HepG2 (cell line): Measurements from ENCODE around the gene ZNF669. TPM values are rescaled to one million over a fixed set of nuclear protein-coding genes. Genes with fewer than 3 reads are reported as not detected.

ENCODE experiments used
- ATAC-seq: fragments of 200-7000 bp; cut with Tn5 transposase; 3 replicates; pipeline ENCODE4 v1.9.1; 2020; ENCODE audit warnings: mild to moderate bottlenecking, moderate library complexity
- BruUV-seq: library from RNA; stranded (reverse); fragments of 400-500 nt; replicated peaks from 2 replicates; lab custom pipeline; 2021; lab: Mats Ljungman, UMichigan
- CTCF ChIA-PET: fragments of 300-600 bp; formaldehyde crosslinking; extraction: SDS; loops from one replicate; lab custom pipeline; 2021; ENCODE audit warnings: low total read pairs, inconsistent platforms, low intra/inter-chr PET ratio; lab: Yijun Ruan, JAX
- POLR2A ChIA-PET: fragments of 350-600 bp; sonication (Branson Sonifier 250); formaldehyde crosslinking; loops from one replicate; lab custom pipeline; 2020; ENCODE audit warnings: antibody characterized with exemption, inconsistent platforms; lab: Yijun Ruan, JAX
- DNase-seq: peaks from one replicate; pipeline ENCODE4 v3.0.0-alpha.2; 2015; ENCODE audit warnings: low spot score
- FAIRE-seq: peaks from 3 replicates; lab custom pipeline; 2011; peaks lifted over from hg19 to GRCh38; lab: Jason Lieb, UNC
- H2AFZ ChIP-seq: one replicate; pipeline ENCODE4 v1.6.1; 2011; ENCODE audit warnings: low read length, inconsistent platforms
- H3K27ac ChIP-seq: fragments of 300-600 bp; 3 replicates; pipeline ENCODE4 v1.8.0; 2011; ENCODE audit warnings: mixed run types, mild to moderate bottlenecking, mixed read lengths, low read length, inconsistent platforms; ENCODE audit not compliant: insufficient read depth; ENCODE audit errors: extremely low read length
- H3K27me3 ChIP-seq, 2 experiments: fragments of 200-600 bp in 1 of 2; 2 replicates in 1 of 2; 3 replicates in 1 of 2; pipeline versions ENCODE4 v1.6.0 to v1.8.0; 2011; ENCODE audit warnings: low read length in 2 of 2, mild to moderate bottlenecking in 2 of 2, moderate library complexity in 2 of 2, inconsistent platforms in 1 of 2; ENCODE audit not compliant: insufficient read depth in 2 of 2, control insufficient read depth in 1 of 2
- H3K36me3 ChIP-seq, 2 experiments: fragments of 200-600 bp in 1 of 2; replicated peaks in 1 of 2; 2 replicates in 1 of 2; 3 replicates in 1 of 2; pipeline versions ENCODE4 v1.5.1 to v1.8.0; 2011; ENCODE audit warnings: low read length in 2 of 2, inconsistent platforms in 1 of 2; ENCODE audit not compliant: insufficient read depth in 2 of 2, control insufficient read depth in 1 of 2
- H3K4me1 ChIP-seq: 2 replicates; pipeline ENCODE4 v1.5.1; 2012; ENCODE audit warnings: low read length, inconsistent platforms; ENCODE audit not compliant: insufficient read depth
- H3K4me2 ChIP-seq: 2 replicates; pipeline ENCODE4 v1.6.0; 2011; ENCODE audit warnings: low read depth, low read length, inconsistent platforms
- H3K4me3 ChIP-seq, 3 experiments: fragments of 200-600 bp in 1 of 3; sonication (generic), shearing (Covaris generic) in 1 of 3; replicated peaks in 1 of 3; 2 replicates each; pipeline ENCODE4 v1.5.1; 2011 to 2016; ENCODE audit warnings: low read length in 3 of 3, inconsistent platforms in 2 of 3, low read depth in 2 of 3, mild to moderate bottlenecking in 2 of 3, control low read depth in 1 of 3, mixed read lengths in 1 of 3; ENCODE audit not compliant: insufficient read depth in 1 of 3
- H3K79me2 ChIP-seq: one replicate; pipeline ENCODE4 v1.6.1; 2011; ENCODE audit warnings: low read length, inconsistent platforms; ENCODE audit not compliant: insufficient read depth
- H3K9ac ChIP-seq: 2 replicates; pipeline ENCODE4 v1.6.0; 2011; ENCODE audit warnings: mild to moderate bottlenecking, low read depth, low read length, inconsistent platforms; ENCODE audit not compliant: insufficient read depth
- H3K9me3 ChIP-seq: 2 replicates; pipeline ENCODE4 v1.5.1; 2012; ENCODE audit warnings: mild to moderate bottlenecking, low read length
- H4K20me1 ChIP-seq: 2 replicates; pipeline ENCODE4 v1.6.0; 2011; ENCODE audit warnings: inconsistent platforms, mild to moderate bottlenecking, low read length, moderate library complexity; ENCODE audit not compliant: insufficient read depth
- AGO1 ChIP-seq: fragments of 200-400 bp; formaldehyde crosslinking; IDR thresholded peaks from 2 replicates; pipeline ENCODE4 v1.6.1; 2017; ENCODE audit warnings: mild to moderate bottlenecking, low read depth, low read length, moderate library complexity; ENCODE audit not compliant: poor library complexity, severe bottlenecking
- ARHGAP35 ChIP-seq: sonication (generic); formaldehyde crosslinking; IDR thresholded peaks from 2 replicates; pipeline ENCODE4 v1.9.0; 2022; ENCODE audit warnings: mild to moderate bottlenecking, inconsistent platforms, moderate library complexity, missing genetic modification reagents, borderline replicate concordance
- ATF7 ChIP-seq, 2 experiments: fragments of 450-650 bp in 1 of 2; sonication (generic) in 1 of 2; formaldehyde crosslinking in 1 of 2; IDR thresholded peaks; 2 replicates each; pipeline versions ENCODE4 v1.4.0 to v1.6.1; 2016 to 2020; ENCODE audit warnings: antibody characterized with exemption in 1 of 2, mild to moderate bottlenecking in 1 of 2, missing genetic modification reagents in 1 of 2
- CTCF ChIP-seq: sonication (generic); formaldehyde crosslinking; IDR thresholded peaks from 2 replicates; pipeline ENCODE4 v1.5.0; 2020; ENCODE audit warnings: mild to moderate bottlenecking, missing genetic modification reagents, moderate library complexity
- E2F2 ChIP-seq: sonication (generic); formaldehyde crosslinking; IDR thresholded peaks from 2 replicates; pipeline ENCODE4 v1.4.0; 2020; ENCODE audit warnings: missing genetic modification reagents, borderline replicate concordance
- FOXC1 ChIP-seq: sonication (generic); formaldehyde crosslinking; IDR thresholded peaks from 2 replicates; pipeline ENCODE4 v1.8.0; 2022; ENCODE audit warnings: mild to moderate bottlenecking, missing genetic modification reagents, borderline replicate concordance
- FOXK2 ChIP-seq: fragments of 450-650 bp; IDR thresholded peaks from 2 replicates; pipeline ENCODE4 v1.6.1; 2016
- MIER2 ChIP-seq: IDR thresholded peaks from 2 replicates; pipeline ENCODE4 v1.6.1; 2016; ENCODE audit warnings: missing biosample characterization, missing genetic modification reagents
- PHF8 ChIP-seq: sonication (generic); formaldehyde crosslinking; IDR thresholded peaks from 2 replicates; pipeline ENCODE4 v1.5.0; 2020; ENCODE audit warnings: missing genetic modification reagents
- RORA ChIP-seq: sonication (generic); formaldehyde crosslinking; IDR thresholded peaks from 2 replicates; pipeline ENCODE4 v1.5.0; 2020; ENCODE audit warnings: mild to moderate bottlenecking, missing genetic modification reagents, moderate library complexity
- TMF1 ChIP-seq: sonication (generic); formaldehyde crosslinking; IDR thresholded peaks from 2 replicates; pipeline ENCODE4 v1.8.1; 2022; ENCODE audit warnings: low read depth, missing genetic modification reagents
- ZBTB7A ChIP-seq: sonication (generic); formaldehyde crosslinking; IDR thresholded peaks from 2 replicates; pipeline ENCODE4 v1.8.0; 2022; ENCODE audit warnings: mild to moderate bottlenecking, missing genetic modification reagents
- ZFY ChIP-seq: sonication (generic); formaldehyde crosslinking; IDR thresholded peaks from 2 replicates; pipeline ENCODE4 v1.4.0; 2020; ENCODE audit warnings: missing genetic modification reagents
- ZNF143 ChIP-seq: sonication (generic); formaldehyde crosslinking; IDR thresholded peaks from 2 replicates; pipeline ENCODE4 v1.4.0; 2020; ENCODE audit warnings: missing genetic modification reagents
- ZNF180 ChIP-seq: sonication (generic); formaldehyde crosslinking; IDR thresholded peaks from 2 replicates; pipeline ENCODE4 v1.4.0; 2020; ENCODE audit warnings: low read depth, missing genetic modification reagents, borderline replicate concordance
- ZNF20 ChIP-seq: sonication (generic); formaldehyde crosslinking; IDR thresholded peaks from 2 replicates; pipeline ENCODE4 v1.4.0; 2020; ENCODE audit warnings: mild to moderate bottlenecking, moderate library complexity, missing genetic modification reagents
- ZNF34 ChIP-seq: sonication (generic); formaldehyde crosslinking; IDR thresholded peaks from 2 replicates; pipeline ENCODE4 v1.4.0; 2020; ENCODE audit warnings: mild to moderate bottlenecking, missing genetic modification reagents, borderline replicate concordance
- ZNF354B ChIP-seq: sonication (generic); formaldehyde crosslinking; IDR thresholded peaks from 2 replicates; pipeline ENCODE4 v1.8.0; 2022; ENCODE audit warnings: mild to moderate bottlenecking, missing genetic modification reagents
- ZNF432 ChIP-seq: sonication (generic); formaldehyde crosslinking; IDR thresholded peaks from 2 replicates; pipeline ENCODE4 v1.5.0; 2020; ENCODE audit warnings: missing genetic modification reagents, mild to moderate bottlenecking, borderline replicate concordance
- ZNF576 ChIP-seq: sonication (generic); formaldehyde crosslinking; IDR thresholded peaks from 2 replicates; pipeline ENCODE4 v1.4.0; 2020; ENCODE audit warnings: mild to moderate bottlenecking, missing genetic modification reagents
- ZNF879 ChIP-seq: sonication (generic); formaldehyde crosslinking; IDR thresholded peaks from 2 replicates; pipeline ENCODE4 v1.8.1; 2023; ENCODE audit warnings: missing genetic modification reagents
- WGBS: methylation state at CpG from one replicate; pipeline ENCODE4 v1.1.6; 2017; ENCODE audit warnings: low lambda C conversion rate; 5-methylcytosine and 5-hydroxymethylcytosine counted together
- in situ Hi-C: cut with HindIII; loops from 2 replicates; pipeline ENCODE4 v1.10.0; 2017; ENCODE audit warnings: low pct_unique_long_range_greater_than_20kb; ENCODE audit not compliant: extremely low pct_ligation_motif_present
- intact Hi-C: fragments of 100-400 bp; cut with micrococcal nuclease; formaldehyde crosslinking; loops from one replicate; pipeline ENCODE4 v1.10.0; 2022; ENCODE audit not compliant: unreplicated experiment
- polyA plus RNA-seq, 8 experiments: library from polyadenylated mRNA; depleted of rRNA in 3 of 8; stranded (reverse) in 7 of 8; unstranded in 1 of 8; fragments of >200 nt; fragmentation: Illumina TruSeq in 4 of 8; extraction: Trizol in 4 of 8; gene quantifications; 2 replicates each; pipeline versions ENCODE4 v1.2.1 to v1.2.3, GENCODE V29; 2011 to 2016; ENCODE audit warnings: low read depth in 4 of 8, missing spikeins in 1 of 8, mixed read lengths in 1 of 8; ENCODE audit not compliant: insufficient read depth in 1 of 8
- total RNA-seq, 5 experiments: library from RNA; depleted of rRNA; stranded (reverse); fragments of >200 nt; fragmentation: Illumina TruSeq; extraction: Trizol; gene quantifications; 2 replicates each; pipeline ENCODE4 v1.2.3, GENCODE V29; 2016; ENCODE audit warnings: low read depth in 1 of 5
- TF ChIP-seq, protein P1 (sequence below): IDR thresholded peaks from 2 replicates; pipeline ENCODE4 v1.6.1; 2016; ENCODE audit warnings: control low read depth

The ZNF669 gene
- total and polyA plus RNA-seq, 2 of the 13 experiments (the other 11 are each of a cell fraction or from before 2014, with no cell fraction given) = 3.1 to 14.6 TPM

DNA sequence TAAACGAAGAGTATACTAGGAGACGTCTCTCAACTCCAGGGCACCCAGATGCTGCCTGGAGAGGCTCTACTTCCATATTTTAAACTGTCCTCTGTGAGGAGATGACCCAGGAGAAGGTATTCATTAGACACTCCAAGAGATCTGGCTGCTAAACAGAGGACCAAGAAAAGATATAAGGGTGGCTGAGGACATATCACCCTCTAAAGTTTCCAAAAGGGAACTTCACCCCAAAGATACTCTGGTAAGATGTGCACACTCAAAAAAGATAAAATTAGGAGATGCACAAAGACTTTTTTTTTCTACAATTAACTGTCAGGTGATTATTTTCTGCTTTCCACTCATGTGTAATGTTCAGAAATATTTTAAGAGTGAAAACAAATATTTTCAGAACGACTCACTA, 26.9 kb downstream of the ZNF669 start (continued):
- no peak for TF ChIP-seq ZNF34
- TF ChIP-seq RORA (CRISPR knock-in tag) = no peak
- no peak for TF ChIP-seq E2F2 (CRISPR knock-in tag)
- no peak for TF ChIP-seq ZNF20 (CRISPR knock-in tag)

DNA sequence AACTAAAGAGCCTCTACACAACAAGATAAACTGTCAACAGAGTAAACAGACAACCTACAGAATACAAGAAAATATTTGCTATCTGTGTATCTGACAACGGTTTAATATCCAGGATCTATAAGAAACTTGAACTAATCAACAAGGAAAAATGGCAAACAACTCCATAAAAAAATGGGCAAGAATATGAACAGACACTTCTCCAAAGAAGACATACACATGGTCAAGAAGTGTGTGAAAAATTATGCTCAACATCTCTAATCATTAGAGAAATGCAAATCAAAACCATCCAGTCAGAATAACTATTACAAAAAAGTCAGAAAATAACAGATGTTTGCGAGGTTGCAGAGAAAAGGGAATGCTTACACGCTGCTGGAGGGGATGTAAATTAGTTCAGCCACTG, 33.5 kb downstream of the ZNF669 start:
- peaks cover 82% of the 10 kb centered on the region for H3K79me2 ChIP-seq

More for the DNA sequence above, 33.5 kb downstream of the ZNF669 start:
- TF ChIP-seq MIER2 (CRISPR knock-in tag) (no peak), FOXC1 (no peak), CTCF (no peak), ZNF354B (CRISPR knock-in tag) (no peak), ARHGAP35 (no peak), ZBTB7A (no peak), ZNF180 (no peak), PHF8 (CRISPR knock-in tag) (no peak), ZNF432 (CRISPR knock-in tag) (no peak), ZNF879 (CRISPR knock-in tag) (no peak), TMF1 (CRISPR knock-in tag) (no peak), AGO1 (no peak), ZNF143 (CRISPR knock-in tag) (no peak), ZFY (CRISPR knock-in tag) (no peak), FOXK2 (no peak), ZNF576 (CRISPR knock-in tag) (no peak), ATF7 (IDR thresholded peaks at IDR 0.05) (no peak), ATF7 (CRISPR knock-in tag; IDR thresholded peaks at IDR 0.05) (no peak)
- TF ChIP-seq, protein P1, sequence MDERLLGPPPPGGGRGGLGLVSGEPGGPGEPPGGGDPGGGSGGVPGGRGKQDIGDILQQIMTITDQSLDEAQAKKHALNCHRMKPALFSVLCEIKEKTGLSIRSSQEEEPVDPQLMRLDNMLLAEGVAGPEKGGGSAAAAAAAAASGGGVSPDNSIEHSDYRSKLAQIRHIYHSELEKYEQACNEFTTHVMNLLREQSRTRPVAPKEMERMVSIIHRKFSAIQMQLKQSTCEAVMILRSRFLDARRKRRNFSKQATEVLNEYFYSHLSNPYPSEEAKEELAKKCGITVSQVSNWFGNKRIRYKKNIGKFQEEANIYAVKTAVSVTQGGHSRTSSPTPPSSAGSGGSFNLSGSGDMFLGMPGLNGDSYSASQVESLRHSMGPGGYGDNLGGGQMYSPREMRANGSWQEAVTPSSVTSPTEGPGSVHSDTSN (CRISPR knock-in tag) = no peak
- TF ChIP-seq, all 625 proteins: peak for 0
- Histone ChIP-seq H3K9ac (no peak overlapping the region), H3K4me1 (peaks cover 26% of the 10 kb centered on the region), H3K9me3 (no peaks in the 10 kb centered on the region), H3K27me3 (no peaks in the 10 kb centered on the region), H3K27ac (no peak overlapping the region), H2AFZ (no peak overlapping the region), H3K4me2 (no peak overlapping the region), H3K4me3 (no peak overlapping the region), H4K20me1 (peaks cover 33% of the 10 kb centered on the region), H3K36me3 (peaks cover 0 to 1% of the 10 kb centered on the region in 2 experiments; a peak in 1 of 5 replicates)
- in situ Hi-C loops (no loop called here), intact Hi-C loops (no loop called here)
- 64% methylated on average over 3 of the region's 3 CpGs for WGBS
- DNase-seq (no peak), FAIRE-seq (no peak), ATAC-seq (no peak)
- no TSS peak for BruUV-seq
- ChIA-PET POLR2A (no interaction called here), CTCF (no interaction called here)
